Stimulated activated CD4-positive, alpha-beta T cell treated with anti-CD3 and anti-CD28 coated beads, TNF-alpha, amount 100 ng/mL, for 4 hours (primary cell): Measurements from ENCODE around the gene IL13.
"Not testable (repeated sequence)": the region's sequence is repeated elsewhere in the genome, so short reads cannot be mapped to it uniquely, and the experiment has no call there.

Experiments used
- DNase-seq, 3 experiments: peaks; one replicate each; pipeline ENCODE4 v3.0.0-alpha.2; 2020; ENCODE audit warnings: low read depth in 3 of 3

The IL13 gene

GRCh38 chr5:132688536-132689339, 30.8 kb downstream of the IL13 start:
- peak in 1 of 3 experiments; percentile 24 for DNase-seq

- DNase-seq: no peak
Observed at GRCh38 chr5:132689513-132689912, 31.5 kb downstream of the IL13 start.

- no peak for DNase-seq
Observed at GRCh38 chr5:132690156-132690555, 32.2 kb downstream of the IL13 start.

- DNase-seq: not testable (repeated sequence)
Observed at GRCh38 chr5:132691755-132692631, 34.0 kb downstream of the IL13 start.

GRCh38 chr5:132692632-132692967, 34.6 kb downstream of the IL13 start:
- no peak for DNase-seq

- no peak for DNase-seq
Observed at GRCh38 chr5:132695956-132696355, 38.0 kb downstream of the IL13 start.

- no peak for DNase-seq
Observed at GRCh38 chr5:132704875-132705274, 46.9 kb downstream of the IL13 start.

GRCh38 chr5:132708645-132709044, 50.7 kb downstream of the IL13 start:
- no peak for DNase-seq
